DLD1 (cell line): Measurements from ENCODE around the gene KCNJ15.

Experiments
- in situ Hi-C: cut with HindIII; loops from 2 replicates; pipeline ENCODE4 v1.10.0; 2017; ENCODE audit warnings: low sequenced_read_pairs

Gene KCNJ15

GRCh38 chr21:38322311-38322950 is 65.6 kb downstream of the KCNJ15 start:
- in situ Hi-C loops: no loop called here

- in situ Hi-C loops: no loop called here
Observed at GRCh38 chr21:38323721-38324531, 67.1 kb downstream of the KCNJ15 start.

- in situ Hi-C loops: no loop called here
Observed at GRCh38 chr21:38325216-38325615, 68.4 kb downstream of the KCNJ15 start.

- in situ Hi-C loops: no loop called here
Observed at GRCh38 chr21:38325731-38326420, 69.1 kb downstream of the KCNJ15 start.

- in situ Hi-C loops: no loop called here
Observed at GRCh38 chr21:38326429-38326828, 69.6 kb downstream of the KCNJ15 start.

GRCh38 chr21:38326899-38327298 is 70.1 kb downstream of the KCNJ15 start:
- in situ Hi-C loops: no loop called here

GRCh38 chr21:38327984-38328383 is 71.2 kb downstream of the KCNJ15 start:
- in situ Hi-C loops: no loop called here

GRCh38 chr21:38329162-38329561 is 72.4 kb downstream of the KCNJ15 start:
- in situ Hi-C loops: no loop called here

GRCh38 chr21:38330666-38331065 is 73.9 kb downstream of the KCNJ15 start:
- in situ Hi-C loops: no loop called here

- in situ Hi-C loops: no loop called here
Observed at GRCh38 chr21:38333301-38334272, 76.8 kb downstream of the KCNJ15 start.

- in situ Hi-C loops: no loop called here
Observed at GRCh38 chr21:38334866-38335265, 78.1 kb downstream of the KCNJ15 start.

GRCh38 chr21:38337793-38338192 is 81.0 kb downstream of the KCNJ15 start:
- in situ Hi-C loops: no loop called here

- in situ Hi-C loops: no loop called here
Observed at GRCh38 chr21:38340131-38340530, 83.3 kb downstream of the KCNJ15 start.

- in situ Hi-C loops: no loop called here
Observed at GRCh38 chr21:38341546-38342012, 84.8 kb downstream of the KCNJ15 start.

- in situ Hi-C loops: no loop called here
Observed at GRCh38 chr21:38342739-38343138, 85.9 kb downstream of the KCNJ15 start.

GRCh38 chr21:38343691-38344090 is 86.9 kb downstream of the KCNJ15 start:
- in situ Hi-C loops: no loop called here

- in situ Hi-C loops: no loop called here
Observed at GRCh38 chr21:38346286-38346685, 89.5 kb downstream of the KCNJ15 start.

- in situ Hi-C loops: no loop called here
Observed at GRCh38 chr21:38349111-38349746, 92.4 kb downstream of the KCNJ15 start.

- in situ Hi-C loops: loop anchor here (10.0 to 25.0 kb wide), 2 partner anchors 638 to 735 kb away; no protein-coding TSS in a partner anchor
Observed at GRCh38 chr21:38349977-38350376, 93.2 kb downstream of the KCNJ15 start.

GRCh38 chr21:38350684-38351083 is 93.9 kb downstream of the KCNJ15 start:
- in situ Hi-C loops: loop anchor here (10.0 to 25.0 kb wide), 2 partner anchors 638 to 736 kb away; no protein-coding TSS in a partner anchor
